Raji (cell line): ENCODE data around the gene ATG2B.

ENCODE experiments used
- POLR2A ChIP-seq: IDR thresholded peaks from 2 replicates; pipeline ENCODE4 v1.6.1; 2011; ENCODE audit warnings: low read depth, low read length, control low read depth; ENCODE audit not compliant: insufficient read depth

ATG2B gene

DNA sequence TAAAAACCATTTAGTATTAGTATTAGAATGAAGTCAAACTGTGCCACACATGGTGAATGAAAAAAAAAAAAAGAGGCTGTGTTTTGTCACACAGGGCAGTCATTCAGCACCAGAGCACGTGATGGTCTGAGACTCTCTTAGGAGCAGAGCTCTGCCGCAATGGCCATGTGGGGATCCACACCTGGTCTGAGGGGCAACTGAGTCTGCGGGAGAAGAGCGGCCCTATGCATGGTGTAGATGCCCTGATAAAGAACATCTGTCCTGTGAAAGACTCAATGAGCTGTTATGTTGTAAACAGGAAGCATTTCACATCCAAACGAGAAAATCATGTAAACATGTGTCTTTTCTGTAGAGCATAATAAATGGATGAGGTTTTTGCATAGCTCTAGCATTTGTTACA lies 119.4 kb downstream of the ATG2B start:
- no peak for TF ChIP-seq POLR2A

DNA sequence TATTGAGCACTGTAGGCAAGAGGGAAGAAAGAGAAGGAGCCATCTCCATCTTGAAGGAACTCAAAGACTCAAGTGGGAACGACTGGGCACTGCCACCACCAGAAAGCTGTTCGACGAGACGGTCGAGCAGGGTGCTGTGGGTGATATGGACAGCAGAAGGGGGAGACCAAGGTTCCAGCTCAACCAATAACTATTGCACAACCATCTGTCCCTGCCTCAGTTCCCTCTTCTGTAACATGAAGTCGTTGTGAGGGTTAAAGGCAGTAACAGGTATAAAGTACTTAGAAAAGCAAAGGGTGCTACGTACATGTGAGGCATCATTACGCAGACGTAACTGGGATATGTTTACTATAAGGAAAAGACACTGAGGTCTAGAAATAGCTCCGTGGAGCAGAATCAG lies 121.0 kb downstream of the ATG2B start:
- TF ChIP-seq POLR2A: no peak

GRCh38 chr14:96240641-96241040 lies 122.5 kb downstream of the ATG2B start:
- no peak for TF ChIP-seq POLR2A

- TF ChIP-seq POLR2A: no peak
Measured at GRCh38 chr14:96239711-96240141, 123.4 kb downstream of the ATG2B start.

DNA sequence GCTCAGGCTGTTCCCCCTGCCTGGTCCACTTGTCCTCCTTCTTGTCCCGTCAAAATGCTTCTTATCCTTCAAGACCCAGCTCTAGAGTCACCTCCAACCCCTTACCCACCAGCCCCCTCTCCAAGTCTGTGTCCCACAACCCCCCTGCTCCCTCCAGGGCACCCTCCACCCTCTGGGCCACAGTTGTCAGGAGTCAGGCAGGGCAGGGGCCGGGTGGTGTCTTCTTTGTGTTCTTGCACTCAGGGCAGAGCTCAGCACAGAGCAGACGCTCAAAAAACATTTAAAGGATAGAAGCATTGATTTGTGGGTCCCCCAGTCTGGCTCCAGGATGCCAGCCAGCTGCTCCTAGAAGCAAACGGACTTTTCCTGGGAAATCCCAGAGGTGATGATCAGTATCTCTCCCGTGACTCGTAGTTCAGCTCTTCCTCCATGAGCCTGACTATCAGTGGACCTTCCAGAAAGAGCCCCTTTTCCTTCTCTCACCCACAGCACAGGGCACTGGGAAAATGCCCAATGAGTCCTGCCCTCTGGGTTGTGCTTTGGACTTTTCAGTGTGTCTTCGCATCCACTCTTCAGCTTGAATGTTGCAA lies 124.4 kb downstream of the ATG2B start:
- TF ChIP-seq POLR2A: no peak

DNA sequence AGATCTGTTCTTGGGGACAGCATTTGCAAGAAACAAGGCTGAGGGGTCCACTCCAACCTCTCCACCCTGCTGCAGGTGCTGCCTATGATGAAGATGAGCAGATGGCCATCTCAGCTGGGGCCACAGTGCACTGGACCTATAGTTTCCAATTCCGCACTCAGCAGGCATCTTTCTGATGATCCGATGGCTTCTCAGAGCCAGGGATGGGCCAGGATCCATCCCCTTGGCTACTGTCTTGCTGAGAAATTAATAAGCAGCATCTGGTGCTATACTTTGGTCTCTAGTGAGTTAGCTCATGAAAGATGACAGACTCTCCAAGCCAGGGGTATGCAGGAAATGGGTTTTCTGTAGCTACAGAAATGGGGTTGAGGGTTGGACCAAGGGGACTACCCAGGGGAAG lies 125.5 kb downstream of the ATG2B start:
- no peak for TF ChIP-seq POLR2A

DNA sequence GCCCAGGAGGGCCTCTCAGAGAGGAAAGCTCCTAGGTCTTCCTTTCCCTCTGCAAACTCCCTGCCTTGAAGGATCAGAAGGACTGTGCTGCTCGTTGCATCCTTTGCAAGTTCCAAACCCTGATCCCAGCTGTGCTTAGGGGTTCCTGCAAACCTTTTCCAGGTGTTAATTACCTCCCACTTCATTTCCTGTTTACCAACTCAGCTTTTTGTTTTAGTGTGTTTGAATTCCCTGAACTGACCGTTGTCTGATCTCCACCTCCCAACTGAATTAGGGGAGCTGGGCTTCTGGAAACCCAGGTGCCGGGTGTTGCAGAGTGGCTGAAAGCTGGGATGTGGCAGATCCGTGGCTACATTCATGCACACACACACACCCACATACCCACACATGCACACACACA lies 127.7 kb downstream of the ATG2B start:
- no peak for TF ChIP-seq POLR2A

DNA sequence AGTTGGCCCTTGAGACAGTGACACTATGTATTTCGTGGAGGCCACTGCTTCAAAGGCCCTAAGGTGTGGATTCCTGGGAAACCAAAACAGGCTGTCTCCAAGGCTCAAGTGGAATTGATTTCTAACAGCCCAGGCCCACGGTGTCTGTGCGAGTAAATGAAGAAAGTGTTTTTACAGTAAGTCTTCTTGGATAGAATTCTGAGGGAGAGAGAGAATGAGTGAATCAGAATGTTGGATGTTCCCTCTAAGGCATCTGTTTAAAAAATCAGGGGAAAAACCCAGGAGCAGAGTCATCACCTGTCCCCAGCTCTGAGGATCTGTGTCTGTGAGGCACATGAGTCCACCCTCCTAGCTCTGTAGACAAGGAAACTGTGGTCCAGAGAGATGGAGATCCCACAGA lies 129.5 kb downstream of the ATG2B start:
- TF ChIP-seq POLR2A: no peak

DNA sequence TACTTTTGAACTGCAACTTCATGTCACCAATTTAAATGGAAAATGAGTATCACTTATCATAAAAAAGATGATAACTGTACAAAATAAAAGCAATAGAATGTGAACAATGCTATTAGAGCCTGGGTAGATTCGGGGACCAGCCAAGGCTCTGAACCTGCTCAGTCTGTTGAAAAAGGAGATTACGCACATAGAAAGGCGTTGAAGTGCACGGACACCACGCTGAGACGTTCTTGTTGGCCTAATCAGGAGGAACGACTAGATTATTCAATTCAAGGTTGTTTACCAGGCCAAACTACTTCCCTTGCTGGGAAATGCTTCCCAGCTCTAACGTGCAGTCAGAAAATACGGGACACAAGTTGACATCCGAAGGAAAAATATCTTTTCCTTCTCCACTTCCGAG lies 130.6 kb downstream of the ATG2B start:
- TF ChIP-seq POLR2A: no peak

GRCh38 chr14:96231526-96232130 lies 131.5 kb downstream of the ATG2B start:
- no peak for TF ChIP-seq POLR2A

DNA sequence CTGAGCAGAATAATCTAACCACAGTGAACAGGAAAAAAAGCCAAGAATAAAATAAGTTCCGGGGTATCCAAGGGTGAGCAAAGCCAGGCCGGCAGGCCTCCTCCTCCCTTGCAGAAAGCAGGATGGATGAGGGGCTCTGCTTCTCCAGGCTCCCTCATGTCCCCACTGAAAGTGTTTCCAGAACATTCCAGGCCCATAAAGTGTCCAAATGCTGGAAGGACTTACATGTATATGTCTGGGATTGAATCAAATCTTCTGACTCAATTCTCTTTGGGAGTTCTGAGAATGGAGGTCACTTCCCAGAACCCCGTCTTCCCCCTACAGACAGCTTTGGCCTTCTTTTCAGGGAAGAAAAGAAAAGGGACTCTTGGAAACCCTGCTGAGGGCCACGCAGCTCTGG lies 132.1 kb downstream of the ATG2B start:
- no peak for TF ChIP-seq POLR2A

GRCh38 chr14:96229315-96229714 lies 133.8 kb downstream of the ATG2B start:
- TF ChIP-seq POLR2A: no peak
